ENCODE measurements around the gene KAT6B. TPM values are rescaled to one million over a fixed set of nuclear protein-coding genes. Genes with fewer than 3 reads are reported as not detected.

KAT6B gene
- polyA plus RNA-seq, 2 donors = 4.7 to 6.7 TPM

GRCh38 chr10:74927701-74928100 is 101.3 kb downstream of the KAT6B start:
- 55 to 68% methylated on average over 2 of the region's 2 CpGs for WGBS, 2 donors
- H3K4me3 ChIP-seq (ENCODE audit: low read depth in 1 of 2, low read length in 2 of 2) = no peak overlapping the region
- no peaks in the 10 kb centered on the region for H3K36me3 ChIP-seq (ENCODE audit: control insufficient read depth in 2 of 2, insufficient read depth in 2 of 2, low read length in 1 of 2)
- peaks cover 4 to 8% of the 10 kb centered on the region in 2 donors for H3K4me1 ChIP-seq (ENCODE audit: control insufficient read depth in 2 of 2, insufficient read depth in 2 of 2, low read length in 1 of 2)
- no peaks in the 10 kb centered on the region for H3K27me3 ChIP-seq (ENCODE audit: control insufficient read depth in 1 of 2, insufficient read depth in 2 of 2, low read length in 2 of 2)
- H3K9me3 ChIP-seq (ENCODE audit: control insufficient read depth in 2 of 2, insufficient read depth in 1 of 2, low read depth in 1 of 2, low read length in 1 of 2) = no peaks in the 10 kb centered on the region
- peak overlapping the region; percentile 21 to 59 for H3K27ac ChIP-seq (ENCODE audit: low read depth in 2 of 2, low read length in 1 of 2)

- WGBS, 2 donors = 58 to 65% methylated on average over 2 of the region's 2 CpGs
- Histone ChIP-seq H3K27ac (ENCODE audit: low read depth in 2 of 2, low read length in 1 of 2) (no peak overlapping the region), H3K4me3 (ENCODE audit: low read depth in 1 of 2, low read length in 2 of 2) (no peak overlapping the region)
Observed at GRCh38 chr10:74928742-74929191, 102.4 kb downstream of the KAT6B start.

DNA sequence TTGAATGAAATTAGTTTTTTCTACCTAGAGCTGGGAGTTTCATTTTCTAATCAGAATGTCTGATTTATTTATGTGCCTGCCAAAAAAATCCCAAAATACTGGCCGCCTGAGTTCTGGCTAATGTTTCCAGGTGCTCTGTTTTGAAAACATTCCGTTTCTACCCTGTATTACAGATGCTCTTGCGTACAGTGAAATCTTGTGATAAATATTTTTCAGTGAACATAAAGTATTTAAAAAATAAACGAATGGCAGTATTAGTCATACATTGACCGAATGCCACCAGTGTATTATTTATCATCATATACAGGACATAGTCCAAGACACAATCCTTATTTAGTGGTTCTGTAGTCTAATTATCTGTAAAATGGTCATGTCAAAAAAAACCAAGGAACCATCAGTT is 102.8 kb downstream of the KAT6B start:
- Histone ChIP-seq H3K4me3 (ENCODE audit: low read depth in 1 of 2, low read length in 2 of 2) (no peak overlapping the region), H3K27ac (ENCODE audit: low read depth in 2 of 2, low read length in 1 of 2) (no peak overlapping the region), H3K9me3 (ENCODE audit: control insufficient read depth in 2 of 2, insufficient read depth in 1 of 2, low read depth in 1 of 2, low read length in 1 of 2) (no peaks in the 10 kb centered on the region), H3K27me3 (ENCODE audit: control insufficient read depth in 1 of 2, insufficient read depth in 2 of 2, low read length in 2 of 2) (no peaks in the 10 kb centered on the region), H3K36me3 (ENCODE audit: control insufficient read depth in 2 of 2, insufficient read depth in 2 of 2, low read length in 1 of 2) (no peaks in the 10 kb centered on the region), H3K4me1 (ENCODE audit: control insufficient read depth in 2 of 2, insufficient read depth in 2 of 2, low read length in 1 of 2) (peaks cover 4% of the 10 kb centered on the region in 2 donors)
- WGBS, 2 donors = 32% methylated on average over 5 of the region's 5 CpGs

More at GRCh38 chr10:74928742-74929191, 102.4 kb downstream of the KAT6B start:
- Histone ChIP-seq H3K27me3 (ENCODE audit: control insufficient read depth in 1 of 2, insufficient read depth in 2 of 2, low read length in 2 of 2) (no peaks in the 10 kb centered on the region), H3K4me1 (ENCODE audit: control insufficient read depth in 2 of 2, insufficient read depth in 2 of 2, low read length in 1 of 2) (peaks cover 4% of the 10 kb centered on the region in 2 donors), H3K9me3 (ENCODE audit: control insufficient read depth in 2 of 2, insufficient read depth in 1 of 2, low read depth in 1 of 2, low read length in 1 of 2) (no peaks in the 10 kb centered on the region), H3K36me3 (ENCODE audit: control insufficient read depth in 2 of 2, insufficient read depth in 2 of 2, low read length in 1 of 2) (no peaks in the 10 kb centered on the region)

GRCh38 chr10:74930965-74931364 is 104.6 kb downstream of the KAT6B start:
- peaks cover 5 to 7% of the 10 kb centered on the region in 2 donors for H3K4me1 ChIP-seq (ENCODE audit: control insufficient read depth in 2 of 2, insufficient read depth in 2 of 2, low read length in 1 of 2)
- no peaks in the 10 kb centered on the region for H3K27me3 ChIP-seq (ENCODE audit: control insufficient read depth in 1 of 2, insufficient read depth in 2 of 2, low read length in 2 of 2)
- no peak overlapping the region for H3K4me3 ChIP-seq (ENCODE audit: low read depth in 1 of 2, low read length in 2 of 2)
- 74 to 76% methylated on average over 3 of the region's 3 CpGs for WGBS, 2 donors
- H3K9me3 ChIP-seq (ENCODE audit: control insufficient read depth in 2 of 2, insufficient read depth in 1 of 2, low read depth in 1 of 2, low read length in 1 of 2) = no peaks in the 10 kb centered on the region
- H3K27ac ChIP-seq (ENCODE audit: low read depth in 2 of 2, low read length in 1 of 2) = peak overlapping the region in 1 of 2 donors; percentile 63
- H3K36me3 ChIP-seq (ENCODE audit: control insufficient read depth in 2 of 2, insufficient read depth in 2 of 2, low read length in 1 of 2) = no peaks in the 10 kb centered on the region

GRCh38 chr10:74932648-74933047 is 106.2 kb downstream of the KAT6B start:
- WGBS, 2 donors = 78 to 79% methylated on average over 3 of the region's 3 CpGs
- Histone ChIP-seq H3K9me3 (ENCODE audit: control insufficient read depth in 2 of 2, insufficient read depth in 1 of 2, low read depth in 1 of 2, low read length in 1 of 2) (no peaks in the 10 kb centered on the region), H3K4me1 (ENCODE audit: control insufficient read depth in 2 of 2, insufficient read depth in 2 of 2, low read length in 1 of 2) (peaks cover 3 to 4% of the 10 kb centered on the region in 2 donors), H3K27me3 (ENCODE audit: control insufficient read depth in 1 of 2, insufficient read depth in 2 of 2, low read length in 2 of 2) (no peaks in the 10 kb centered on the region), H3K4me3 (ENCODE audit: low read depth in 1 of 2, low read length in 2 of 2) (no peak overlapping the region), H3K27ac (ENCODE audit: low read depth in 2 of 2, low read length in 1 of 2) (peak overlapping the region; percentile 39 to 73), H3K36me3 (ENCODE audit: control insufficient read depth in 2 of 2, insufficient read depth in 2 of 2, low read length in 1 of 2) (no peaks in the 10 kb centered on the region)

GRCh38 chr10:74934100-74934812 is 107.9 kb downstream of the KAT6B start:
- H3K36me3 ChIP-seq (ENCODE audit: control insufficient read depth in 2 of 2, insufficient read depth in 2 of 2, low read length in 1 of 2) = no peaks in the 10 kb centered on the region
- H3K27me3 ChIP-seq (ENCODE audit: control insufficient read depth in 1 of 2, insufficient read depth in 2 of 2, low read length in 2 of 2) = no peaks in the 10 kb centered on the region
- H3K4me3 ChIP-seq (ENCODE audit: low read depth in 1 of 2, low read length in 2 of 2) = no peak overlapping the region
- no peaks in the 10 kb centered on the region for H3K9me3 ChIP-seq (ENCODE audit: control insufficient read depth in 2 of 2, insufficient read depth in 1 of 2, low read depth in 1 of 2, low read length in 1 of 2)
- WGBS, 2 donors = 57 to 72% methylated on average over 11 to 12 of the region's 12 CpGs
- H3K4me1 ChIP-seq (ENCODE audit: control insufficient read depth in 2 of 2, insufficient read depth in 2 of 2, low read length in 1 of 2) = peaks cover 2 to 6% of the 10 kb centered on the region in 2 donors
- peak overlapping the region in 1 of 2 donors; percentile 17 for H3K27ac ChIP-seq (ENCODE audit: low read depth in 2 of 2, low read length in 1 of 2)

DNA sequence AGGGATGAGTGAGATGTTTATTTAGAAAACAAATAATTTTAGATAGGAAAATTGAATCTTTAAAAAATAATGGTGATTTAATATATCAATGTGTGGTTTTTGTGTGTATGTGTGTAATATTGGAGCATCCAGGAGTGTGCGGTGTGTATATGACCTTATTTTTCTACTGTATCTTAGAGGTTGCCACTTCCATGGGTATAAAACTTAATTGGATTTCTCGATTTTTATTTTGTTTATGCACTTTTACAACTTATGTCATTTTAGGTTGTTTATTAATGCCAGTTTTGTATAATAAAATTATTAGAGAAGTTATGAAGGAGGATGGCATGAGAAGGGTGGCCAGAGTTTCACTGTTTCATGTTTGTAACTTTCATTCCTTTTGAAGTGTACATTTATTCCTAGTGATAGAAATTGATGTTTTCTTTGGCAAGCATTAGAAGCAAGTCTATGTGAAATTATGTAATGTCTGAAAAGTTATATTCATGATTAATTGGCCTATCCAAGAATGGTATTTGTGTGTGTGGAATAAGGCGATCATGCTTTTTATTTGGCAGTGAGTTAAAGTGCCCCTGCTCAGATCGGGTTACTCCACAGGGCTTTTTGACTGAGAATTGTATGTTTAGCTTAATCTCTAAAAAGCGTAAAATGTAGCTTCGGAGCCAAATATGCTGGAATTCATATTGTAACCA is 110.3 kb downstream of the KAT6B start:
- peaks cover 2 to 9% of the 10 kb centered on the region in 2 donors for H3K4me1 ChIP-seq (ENCODE audit: control insufficient read depth in 2 of 2, insufficient read depth in 2 of 2, low read length in 1 of 2)
- H3K9me3 ChIP-seq (ENCODE audit: control insufficient read depth in 2 of 2, insufficient read depth in 1 of 2, low read depth in 1 of 2, low read length in 1 of 2) = no peaks in the 10 kb centered on the region
- no peak overlapping the region for H3K4me3 ChIP-seq (ENCODE audit: low read depth in 1 of 2, low read length in 2 of 2)
- no peaks in the 10 kb centered on the region for H3K36me3 ChIP-seq (ENCODE audit: control insufficient read depth in 2 of 2, insufficient read depth in 2 of 2, low read length in 1 of 2)
- 38 to 42% methylated on average over 6 of the region's 6 CpGs for WGBS, 2 donors
- H3K27ac ChIP-seq (ENCODE audit: low read depth in 2 of 2, low read length in 1 of 2) = no peak overlapping the region
- no peaks in the 10 kb centered on the region for H3K27me3 ChIP-seq (ENCODE audit: control insufficient read depth in 1 of 2, insufficient read depth in 2 of 2, low read length in 2 of 2)

GRCh38 chr10:74937266-74937856 is 111.0 kb downstream of the KAT6B start:
- no peak overlapping the region for H3K4me3 ChIP-seq (ENCODE audit: low read depth in 1 of 2, low read length in 2 of 2)
- H3K9me3 ChIP-seq (ENCODE audit: control insufficient read depth in 2 of 2, insufficient read depth in 1 of 2, low read depth in 1 of 2, low read length in 1 of 2) = no peaks in the 10 kb centered on the region
- H3K36me3 ChIP-seq (ENCODE audit: control insufficient read depth in 2 of 2, insufficient read depth in 2 of 2, low read length in 1 of 2) = no peaks in the 10 kb centered on the region
- H3K27me3 ChIP-seq (ENCODE audit: control insufficient read depth in 1 of 2, insufficient read depth in 2 of 2, low read length in 2 of 2) = no peaks in the 10 kb centered on the region
- H3K4me1 ChIP-seq (ENCODE audit: control insufficient read depth in 2 of 2, insufficient read depth in 2 of 2, low read length in 1 of 2) = peaks cover 2 to 9% of the 10 kb centered on the region in 2 donors
- H3K27ac ChIP-seq (ENCODE audit: low read depth in 2 of 2, low read length in 1 of 2) = no peak overlapping the region
- WGBS, 2 donors = 71 to 78% methylated on average over 1 of the region's 1 CpG

DNA sequence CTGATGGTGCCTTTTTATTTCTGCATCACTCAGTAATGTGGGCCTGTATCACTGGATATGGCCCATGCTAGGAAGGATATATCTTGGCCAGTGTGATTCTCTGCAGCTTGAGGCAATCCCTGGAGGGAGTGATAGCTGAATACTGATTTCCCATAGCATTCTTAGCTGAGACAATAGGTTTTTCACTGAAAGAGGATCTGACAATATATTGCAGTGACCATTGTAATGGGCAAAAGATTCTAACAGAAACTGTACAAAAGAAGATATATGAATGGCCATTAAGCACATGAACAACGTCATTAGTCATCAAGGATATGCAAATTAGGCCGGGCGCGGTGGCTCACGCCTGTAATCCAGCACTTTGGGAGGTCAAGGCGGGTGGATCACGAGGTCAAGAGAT is 117.8 kb downstream of the KAT6B start:
- WGBS, 2 donors = 95 to 98% methylated on average over 7 of the region's 7 CpGs
- H3K36me3 ChIP-seq (ENCODE audit: control insufficient read depth in 2 of 2, insufficient read depth in 2 of 2, low read length in 1 of 2) = no peaks in the 10 kb centered on the region
- H3K4me3 ChIP-seq (ENCODE audit: low read depth in 1 of 2, low read length in 2 of 2) = no peak overlapping the region
- H3K9me3 ChIP-seq (ENCODE audit: control insufficient read depth in 2 of 2, insufficient read depth in 1 of 2, low read depth in 1 of 2, low read length in 1 of 2) = no peaks in the 10 kb centered on the region
- no peaks in the 10 kb centered on the region for H3K27me3 ChIP-seq (ENCODE audit: control insufficient read depth in 1 of 2, insufficient read depth in 2 of 2, low read length in 2 of 2)
- H3K4me1 ChIP-seq (ENCODE audit: control insufficient read depth in 2 of 2, insufficient read depth in 2 of 2, low read length in 1 of 2) = peaks cover 0 to 5% of the 10 kb centered on the region in 2 donors
- H3K27ac ChIP-seq (ENCODE audit: low read depth in 2 of 2, low read length in 1 of 2) = no peak overlapping the region
